OCI-LY3 (cell line): Measurements from ENCODE around the gene SMAD6.

ENCODE experiments used
- EZH2phosphoT487 ChIP-seq: fragments of 200-600 bp; shearing (Covaris generic); IDR thresholded peaks from 2 replicates; pipeline ENCODE4 v1.6.1; 2018; ENCODE audit warnings: antibody characterized with exemption, mixed run types, low read depth
- TF ChIP-seq, protein P1 (sequence below): fragments of 200-600, 300-600 bp; sonication (generic); IDR thresholded peaks from 2 replicates; pipeline ENCODE4 v1.5.1; 2014; ENCODE audit warnings: antibody characterized with exemption, low read length, low read depth

DNA sequence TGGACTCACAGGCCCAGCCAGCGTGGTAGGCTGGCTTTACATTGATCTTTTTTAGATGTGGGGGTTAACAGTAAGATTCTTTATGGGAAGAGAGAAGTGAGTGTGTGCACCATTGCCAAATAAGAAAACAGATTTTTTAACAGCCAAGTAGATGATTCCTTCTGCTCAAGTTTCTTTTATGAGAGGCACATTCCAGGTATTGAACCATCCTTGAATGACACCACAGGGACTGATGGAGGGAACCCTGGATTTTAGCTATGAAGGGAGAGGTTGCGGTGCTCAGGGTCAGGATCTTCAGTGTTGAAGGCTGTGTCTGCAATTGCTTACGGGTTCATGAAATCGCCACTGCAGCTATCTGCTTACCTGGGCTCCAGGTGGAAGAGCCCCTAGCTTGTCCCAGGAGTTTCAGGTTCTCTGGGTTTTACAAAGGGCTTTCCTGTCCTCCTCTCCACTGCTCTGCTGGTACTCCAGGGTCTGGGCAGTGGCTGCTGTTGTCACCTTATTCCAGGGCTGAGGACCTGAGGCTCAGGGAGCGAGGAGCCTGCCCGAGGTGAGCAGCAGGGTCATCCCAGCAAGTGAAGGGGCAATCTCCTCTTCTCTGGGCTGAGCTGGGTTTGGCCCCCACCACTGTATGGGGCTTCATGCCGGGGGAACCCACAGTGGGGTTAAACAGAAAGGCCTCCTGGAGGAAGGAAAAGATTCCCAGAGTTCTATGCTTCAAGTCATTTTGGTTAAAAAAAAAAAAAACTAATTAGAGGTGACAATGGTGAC lies 53.4 kb downstream of the SMAD6 start:
- TF ChIP-seq EZH2phosphoT487: no peak
- TF ChIP-seq, protein P1, sequence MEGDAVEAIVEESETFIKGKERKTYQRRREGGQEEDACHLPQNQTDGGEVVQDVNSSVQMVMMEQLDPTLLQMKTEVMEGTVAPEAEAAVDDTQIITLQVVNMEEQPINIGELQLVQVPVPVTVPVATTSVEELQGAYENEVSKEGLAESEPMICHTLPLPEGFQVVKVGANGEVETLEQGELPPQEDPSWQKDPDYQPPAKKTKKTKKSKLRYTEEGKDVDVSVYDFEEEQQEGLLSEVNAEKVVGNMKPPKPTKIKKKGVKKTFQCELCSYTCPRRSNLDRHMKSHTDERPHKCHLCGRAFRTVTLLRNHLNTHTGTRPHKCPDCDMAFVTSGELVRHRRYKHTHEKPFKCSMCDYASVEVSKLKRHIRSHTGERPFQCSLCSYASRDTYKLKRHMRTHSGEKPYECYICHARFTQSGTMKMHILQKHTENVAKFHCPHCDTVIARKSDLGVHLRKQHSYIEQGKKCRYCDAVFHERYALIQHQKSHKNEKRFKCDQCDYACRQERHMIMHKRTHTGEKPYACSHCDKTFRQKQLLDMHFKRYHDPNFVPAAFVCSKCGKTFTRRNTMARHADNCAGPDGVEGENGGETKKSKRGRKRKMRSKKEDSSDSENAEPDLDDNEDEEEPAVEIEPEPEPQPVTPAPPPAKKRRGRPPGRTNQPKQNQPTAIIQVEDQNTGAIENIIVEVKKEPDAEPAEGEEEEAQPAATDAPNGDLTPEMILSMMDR: no peak
